OCI-LY7 (cell line): ENCODE measurements around the gene DNAH8. TPM values are rescaled to one million over a fixed set of nuclear protein-coding genes. Genes with fewer than 3 reads are reported as not detected.
"Not testable (repeated sequence)": the region's sequence is repeated elsewhere in the genome, so short reads cannot be mapped to it uniquely, and the experiment has no call there.

Experiments
- BruUV-seq: library from RNA; stranded (reverse); fragments of 400-500 nt; replicated peaks from 2 replicates; lab custom pipeline; 2021; lab: Mats Ljungman, UMichigan
- CTCF ChIA-PET: fragments of 300-600 bp; sonication (Branson Sonifier 250); formaldehyde crosslinking; loops from one replicate; lab custom pipeline; 2022; ENCODE audit warnings: antibody characterized with exemption; ENCODE audit not compliant: unreplicated experiment; lab: Charles Lee
- POLR2A ChIA-PET: fragments of 300-600 bp; sonication (Branson Sonifier 250); formaldehyde crosslinking; loops from one replicate; lab custom pipeline; 2022; ENCODE audit warnings: antibody characterized with exemption; lab: Charles Lee
- DNase-seq: peaks from one replicate; pipeline ENCODE4 v3.0.0-alpha.2; 2015; ENCODE audit warnings: low spot score
- H2AFZ ChIP-seq: fragments of 200-600 bp; sonication (generic), shearing (Covaris generic); 2 replicates; pipeline ENCODE4 v1.6.1; 2014; ENCODE audit warnings: mild to moderate bottlenecking, antibody characterized with exemption, low read length, moderate library complexity
- H3K27ac ChIP-seq: fragments of 200-600 bp; sonication (generic); 2 replicates; pipeline ENCODE4 v1.5.1; 2014; ENCODE audit warnings: mixed run types, low read depth, mild to moderate bottlenecking, moderate library complexity, low read length, inconsistent platforms; ENCODE audit not compliant: poor library complexity, severe bottlenecking
- H3K36me3 ChIP-seq: fragments of 200-600 bp; sonication (generic); 2 replicates; pipeline ENCODE4 v1.6.1; 2014; ENCODE audit warnings: mild to moderate bottlenecking, antibody characterized with exemption, low read length, moderate library complexity, mixed read lengths; ENCODE audit not compliant: insufficient read depth
- H3K4me1 ChIP-seq: fragments of 200-600 bp; sonication (generic); 2 replicates; pipeline ENCODE4 v1.5.1; 2014; ENCODE audit warnings: mild to moderate bottlenecking, low read length; ENCODE audit not compliant: insufficient read depth, poor library complexity, severe bottlenecking
- H3K4me2 ChIP-seq: fragments of 200-600 bp; sonication (generic); 2 replicates; pipeline ENCODE4 v1.6.1; 2014; ENCODE audit warnings: mild to moderate bottlenecking, low read length
- H3K4me3 ChIP-seq: fragments of 200-600 bp; sonication (generic); 2 replicates; pipeline ENCODE4 v1.5.1; 2014; ENCODE audit warnings: mild to moderate bottlenecking, low read depth, low read length; ENCODE audit not compliant: poor library complexity, severe bottlenecking
- H3K79me2 ChIP-seq: fragments of 200-600 bp; sonication (generic); 2 replicates; pipeline ENCODE4 v1.6.1; 2016; ENCODE audit warnings: low read depth, mild to moderate bottlenecking, low read length, moderate library complexity, mixed read lengths; ENCODE audit not compliant: insufficient read depth
- H3K9me2 ChIP-seq: fragments of 200-600 bp; sonication (generic); 2 replicates; pipeline ENCODE4 v1.6.1; 2016; ENCODE audit warnings: mild to moderate bottlenecking, low read length, mixed read lengths; ENCODE audit not compliant: insufficient read depth
- H3K9me3 ChIP-seq: fragments of 200-600 bp; sonication (generic); 2 replicates; pipeline ENCODE4 v1.6.1; 2014; ENCODE audit warnings: mild to moderate bottlenecking, mixed run types, low read length, mixed read lengths
- H4K20me1 ChIP-seq: fragments of 200-600 bp; sonication (generic); 2 replicates; pipeline ENCODE4 v1.6.1; 2014; ENCODE audit warnings: mild to moderate bottlenecking, antibody characterized with exemption, low read length, moderate library complexity, mixed read lengths; ENCODE audit not compliant: insufficient read depth
- CTCF ChIP-seq: fragments of 200-600 bp; sonication (generic); conservative IDR thresholded peaks from 2 replicates; pipeline ENCODE4 v1.5.1; 2014; ENCODE audit warnings: mild to moderate bottlenecking, antibody characterized with exemption, low read length, moderate library complexity, mixed read lengths
- EZH2phosphoT487 ChIP-seq: fragments of 200-600 bp; sonication (generic); IDR thresholded peaks from 2 replicates; pipeline ENCODE4 v1.6.1; 2018; ENCODE audit warnings: low read depth, borderline replicate concordance, mild to moderate bottlenecking, mixed run types, antibody characterized with exemption, low read length, moderate library complexity, mixed read lengths
- intact Hi-C: fragments of 100-400 bp; cut with micrococcal nuclease; formaldehyde crosslinking; loops from one replicate; pipeline ENCODE4 v1.10.0; 2022; ENCODE audit not compliant: unreplicated experiment
- total RNA-seq, 2 experiments: library from RNA; depleted of rRNA in 1 of 2; stranded (reverse); fragments of >200 nt in 1 of 2; shearing (Covaris generic) in 1 of 2; gene quantifications; 2 replicates each; pipeline ENCODE4 v1.2.3, GENCODE V29; 2014 to 2022

Gene DNAH8
- total RNA-seq, 2 experiments from 2014 or later: not detected

GRCh38 chr6:38912378-38912777, 197.3 kb downstream of the DNAH8 start:
- H3K27ac ChIP-seq: no peak overlapping the region
- no peak overlapping the region for H2AFZ ChIP-seq
- no peak for TF ChIP-seq EZH2phosphoT487
- no peak for TF ChIP-seq CTCF
- BruUV-seq: no TSS peak
- intact Hi-C loops: no loop called here
- H3K4me3 ChIP-seq: no peak overlapping the region
- H3K4me1 ChIP-seq: no peaks in the 10 kb centered on the region
- H3K4me2 ChIP-seq: no peak overlapping the region
- no peaks in the 10 kb centered on the region for H4K20me1 ChIP-seq
- H3K79me2 ChIP-seq: no peaks in the 10 kb centered on the region
- H3K36me3 ChIP-seq: no peaks in the 10 kb centered on the region
- POLR2A ChIA-PET: no interaction called here
- no peaks in the 10 kb centered on the region for H3K9me2 ChIP-seq
- no peak for DNase-seq
- CTCF ChIA-PET: no interaction called here
- no peaks in the 10 kb centered on the region for H3K9me3 ChIP-seq

DNA sequence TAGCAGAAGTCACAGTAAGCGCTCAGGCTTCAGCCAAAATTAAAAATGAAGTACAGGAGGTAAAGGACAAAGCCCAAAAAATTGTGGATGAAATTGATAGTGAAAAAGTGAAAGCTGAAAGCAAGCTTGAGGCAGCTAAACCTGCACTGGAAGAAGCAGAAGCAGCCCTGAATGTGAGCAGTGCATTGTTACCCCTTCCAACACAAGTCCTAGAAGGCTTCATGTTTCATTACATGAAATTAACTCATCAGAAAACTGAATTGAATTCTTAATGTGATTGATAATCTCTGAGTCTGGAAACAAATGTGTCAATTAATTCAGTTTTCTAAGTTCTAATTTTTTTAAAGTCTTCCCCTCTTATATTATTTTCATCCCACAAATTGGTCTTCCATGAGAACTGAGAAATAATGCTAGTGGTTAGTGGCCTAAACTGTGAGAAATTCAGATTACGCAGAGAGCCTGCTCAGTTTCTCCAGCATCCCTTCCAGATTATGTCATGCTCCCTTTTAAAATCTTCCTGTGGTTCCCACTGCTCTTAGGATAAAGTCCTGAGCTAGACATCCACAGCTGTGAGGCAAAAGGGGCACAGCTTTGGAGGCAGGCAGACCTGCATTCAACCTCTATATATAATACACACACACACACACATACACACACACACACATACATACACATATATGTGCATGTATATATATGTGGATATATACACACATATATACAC, 200.3 kb downstream of the DNAH8 start:
- DNase-seq: no peak
- intact Hi-C loops: no loop called here
- BruUV-seq: no TSS peak
- H3K4me3 ChIP-seq: no peak overlapping the region
- TF ChIP-seq CTCF: no peak
- TF ChIP-seq EZH2phosphoT487: no peak
- no peaks in the 10 kb centered on the region for H3K9me2 ChIP-seq
- no peaks in the 10 kb centered on the region for H3K4me1 ChIP-seq
- no peaks in the 10 kb centered on the region for H3K9me3 ChIP-seq
- H2AFZ ChIP-seq: no peak overlapping the region
- ChIA-PET CTCF (no interaction called here), POLR2A (no interaction called here)
- H3K4me2 ChIP-seq: no peak overlapping the region
- no peaks in the 10 kb centered on the region for H4K20me1 ChIP-seq
- H3K36me3 ChIP-seq: no peaks in the 10 kb centered on the region
- H3K27ac ChIP-seq: no peak overlapping the region
- H3K79me2 ChIP-seq: no peaks in the 10 kb centered on the region

DNA sequence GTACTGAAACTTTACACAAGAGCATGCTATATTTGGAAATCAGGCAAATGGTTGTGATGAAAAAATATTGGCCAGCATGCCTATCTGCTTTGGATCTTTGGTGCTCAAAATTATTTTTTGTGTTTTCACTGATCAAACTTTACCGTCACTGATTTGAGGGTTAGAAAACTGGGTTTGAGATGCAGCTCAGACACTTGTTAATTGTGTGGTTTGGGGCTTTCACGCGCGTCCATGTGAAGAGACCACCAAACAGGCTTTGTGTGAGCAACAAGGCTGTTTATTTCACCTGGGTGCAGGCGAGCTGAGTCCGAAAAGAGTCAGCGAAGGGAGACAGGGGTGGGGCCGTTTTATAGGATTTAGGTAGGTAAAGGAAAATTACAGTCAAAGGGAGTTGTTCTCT, 206.4 kb downstream of the DNAH8 start:
- H3K79me2 ChIP-seq, H2AFZ ChIP-seq, H4K20me1 ChIP-seq, H3K4me3 ChIP-seq, DNase-seq, BruUV-seq, POLR2A ChIA-PET, intact Hi-C loops, H3K27ac ChIP-seq, H3K4me1 ChIP-seq, H3K36me3 ChIP-seq, H3K9me2 ChIP-seq, H3K9me3 ChIP-seq, H3K4me2 ChIP-seq: not testable (repeated sequence)
- CTCF ChIA-PET: interaction anchor here (0.6 kb wide), 1 partner anchor 1559 kb away, joined by 3 read pairs; no protein-coding TSS in a partner anchor
